Fibroblast of lung (primary cell): ENCODE results near the gene ZNF641. TPM values are rescaled to one million over a fixed set of nuclear protein-coding genes. Genes with fewer than 3 reads are reported as not detected.

Experiments
- DNase-seq, 2 donors: peaks; one replicate each; pipeline versions ENCODE4 v3.0.0 to v3.0.0-alpha.2; 2010; ENCODE audit warnings: low read depth in 2 of 2
- H2AFZ ChIP-seq: 2 replicates; pipeline ENCODE4 v1.5.1; 2012; ENCODE audit warnings: low read length, control low read depth, inconsistent platforms
- H3K27ac ChIP-seq: 2 replicates; pipeline ENCODE4 v1.5.1; 2011; ENCODE audit warnings: low read length, control low read depth; ENCODE audit not compliant: insufficient read depth
- H3K27me3 ChIP-seq: 2 replicates; pipeline ENCODE4 v1.5.1; 2011; ENCODE audit warnings: mild to moderate bottlenecking, low read length; ENCODE audit not compliant: control insufficient read depth, insufficient read depth
- H3K36me3 ChIP-seq: 2 replicates; pipeline ENCODE4 v1.5.1; 2011; ENCODE audit warnings: low read length; ENCODE audit not compliant: control insufficient read depth, insufficient read depth
- H3K4me1 ChIP-seq: 2 replicates; pipeline ENCODE4 v1.5.1; 2011; ENCODE audit warnings: low read length; ENCODE audit not compliant: control insufficient read depth, insufficient read depth; ENCODE audit errors: extremely low read depth
- H3K4me2 ChIP-seq: 2 replicates; pipeline ENCODE4 v1.5.1; 2011; ENCODE audit warnings: low read length, control low read depth; ENCODE audit not compliant: insufficient read depth; ENCODE audit errors: extremely low read depth
- H3K4me3 ChIP-seq, 4 experiments: fragments of 200-600 bp in 1 of 4; sonication (generic) in 1 of 4; replicated peaks in 1 of 4; 2 replicates each; pipeline ENCODE4 v1.5.1; 2011 to 2016; ENCODE audit warnings: low read length in 4 of 4, low read depth in 3 of 4, mild to moderate bottlenecking in 3 of 4, control low read depth in 2 of 4, inconsistent platforms in 1 of 4, mixed read lengths in 1 of 4; ENCODE audit not compliant: insufficient read depth in 1 of 4; ENCODE audit errors: control extremely low read depth in 1 of 4
- H3K79me2 ChIP-seq: 2 replicates; pipeline ENCODE4 v1.5.1; 2012; ENCODE audit warnings: mild to moderate bottlenecking, low read length, inconsistent platforms; ENCODE audit not compliant: control insufficient read depth, insufficient read depth
- H3K9ac ChIP-seq: 2 replicates; pipeline ENCODE4 v1.5.1; 2011; ENCODE audit warnings: mild to moderate bottlenecking, low read length, control low read depth; ENCODE audit not compliant: insufficient read depth
- H3K9me3 ChIP-seq: 2 replicates; pipeline ENCODE4 v1.5.1; 2012; ENCODE audit warnings: low read depth, low read length; ENCODE audit not compliant: control insufficient read depth, insufficient read depth
- H4K20me1 ChIP-seq: 2 replicates; pipeline ENCODE4 v1.5.1; 2011; ENCODE audit warnings: low read length; ENCODE audit not compliant: control insufficient read depth, insufficient read depth; ENCODE audit errors: extremely low read depth
- EZH2 ChIP-seq: IDR thresholded peaks from 2 replicates; pipeline ENCODE4 v1.5.1; 2012; ENCODE audit warnings: low read length, control low read depth, mild to moderate bottlenecking; ENCODE audit errors: missing control alignments
- polyA plus RNA-seq, 2 donors: library from polyadenylated mRNA; depleted of rRNA in 1 of 2; stranded (reverse) in 1 of 2; unstranded in 1 of 2; fragments of >200 nt; gene quantifications; 2 replicates each; pipeline ENCODE4 v1.2.1, GENCODE V29; 2011 to 2012; ENCODE audit warnings: missing spikeins in 1 of 2
- total RNA-seq: library from RNA; depleted of rRNA; stranded (reverse); fragments of >200 nt; gene quantifications from 2 replicates; pipeline ENCODE4 v1.2.1, GENCODE V29; 2014
- TF ChIP-seq, protein P1 (sequence below), 2 donors: IDR thresholded peaks in 1 of 2; conservative IDR thresholded peaks in 1 of 2; 1 replicate in 1 of 2; 2 replicates in 1 of 2; pipeline ENCODE4 v1.5.1; 2011 to 2012; ENCODE audit warnings: low read length in 2 of 2, control low read depth in 1 of 2, inconsistent platforms in 1 of 2, low read depth in 1 of 2, mild to moderate bottlenecking in 1 of 2

Gene ZNF641
- total and polyA plus RNA-seq, 2 donors (not counting 1 experiment from before 2014, with no cell fraction given): 4.2 to 8.1 TPM

DNA sequence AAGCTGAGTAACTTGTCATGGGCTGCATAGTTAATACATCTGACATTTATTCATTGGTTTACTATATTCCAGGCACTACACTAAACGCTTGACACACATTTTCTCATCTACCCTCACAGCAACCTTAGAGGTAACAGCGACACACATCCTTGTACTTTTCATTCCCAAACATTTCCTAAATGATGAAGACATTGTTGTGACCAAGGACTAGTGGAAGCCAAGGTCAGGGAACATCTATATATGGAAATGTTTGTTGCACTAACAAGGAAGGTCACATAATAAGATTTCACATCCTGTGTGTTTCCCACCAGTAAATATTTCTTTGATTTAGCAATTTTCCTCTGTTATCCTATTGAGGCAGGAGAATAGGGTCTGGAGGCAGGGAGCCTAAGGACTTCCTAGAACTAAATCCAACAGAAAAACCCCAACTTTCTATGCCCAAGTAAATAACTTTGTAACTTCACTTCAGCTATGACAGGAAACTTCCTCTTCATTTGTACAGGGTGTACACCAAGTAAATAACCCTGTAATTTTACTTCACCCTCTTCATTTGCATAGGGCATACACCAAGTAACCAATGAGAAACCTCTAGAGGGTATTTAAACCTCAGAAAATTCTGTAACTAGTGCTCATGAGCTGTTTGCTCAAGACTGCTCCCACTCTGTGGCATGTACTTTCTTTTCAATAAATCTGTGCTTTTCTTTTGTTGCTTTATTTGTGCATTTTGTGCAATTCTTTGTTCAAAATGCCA lies 48.4 kb downstream of the ZNF641 start:
- H2AFZ ChIP-seq: no peak overlapping the region
- no peak overlapping the region for H3K27ac ChIP-seq
- no peaks in the 10 kb centered on the region for H3K4me1 ChIP-seq

DNA sequence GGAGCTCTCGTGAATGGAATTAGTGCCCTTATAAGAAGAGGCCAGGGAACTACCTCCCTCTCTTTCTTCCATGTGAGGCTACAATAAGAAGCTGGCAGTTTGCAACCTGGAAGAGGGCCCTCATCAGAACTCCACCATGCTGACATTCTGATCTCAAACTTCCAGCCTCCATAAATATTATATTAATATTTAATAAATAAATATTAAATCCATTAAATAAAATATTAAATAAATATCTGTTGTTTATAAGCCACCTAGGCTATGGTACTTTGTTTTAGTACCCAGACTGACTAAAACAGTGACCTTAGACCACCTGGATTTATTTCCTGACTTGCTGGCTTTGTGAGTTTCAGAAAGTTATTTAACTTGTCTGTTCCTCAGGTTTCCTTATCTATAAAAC lies 49.9 kb downstream of the ZNF641 start:
- no peaks in the 10 kb centered on the region for H3K79me2 ChIP-seq
- no peak overlapping the region for H2AFZ ChIP-seq
- H4K20me1 ChIP-seq: no peaks in the 10 kb centered on the region
- H3K9ac ChIP-seq: no peak overlapping the region
- no peak overlapping the region for H3K4me3 ChIP-seq
- H3K36me3 ChIP-seq: no peaks in the 10 kb centered on the region
- no peak overlapping the region for H3K4me2 ChIP-seq
- H3K9me3 ChIP-seq: no peaks in the 10 kb centered on the region
- peaks cover 5% of the 10 kb centered on the region for H3K27me3 ChIP-seq
- no peak overlapping the region for H3K27ac ChIP-seq
- no peaks in the 10 kb centered on the region for H3K4me1 ChIP-seq
- no peak for DNase-seq
- TF ChIP-seq EZH2: no peak
- TF ChIP-seq, protein P1, sequence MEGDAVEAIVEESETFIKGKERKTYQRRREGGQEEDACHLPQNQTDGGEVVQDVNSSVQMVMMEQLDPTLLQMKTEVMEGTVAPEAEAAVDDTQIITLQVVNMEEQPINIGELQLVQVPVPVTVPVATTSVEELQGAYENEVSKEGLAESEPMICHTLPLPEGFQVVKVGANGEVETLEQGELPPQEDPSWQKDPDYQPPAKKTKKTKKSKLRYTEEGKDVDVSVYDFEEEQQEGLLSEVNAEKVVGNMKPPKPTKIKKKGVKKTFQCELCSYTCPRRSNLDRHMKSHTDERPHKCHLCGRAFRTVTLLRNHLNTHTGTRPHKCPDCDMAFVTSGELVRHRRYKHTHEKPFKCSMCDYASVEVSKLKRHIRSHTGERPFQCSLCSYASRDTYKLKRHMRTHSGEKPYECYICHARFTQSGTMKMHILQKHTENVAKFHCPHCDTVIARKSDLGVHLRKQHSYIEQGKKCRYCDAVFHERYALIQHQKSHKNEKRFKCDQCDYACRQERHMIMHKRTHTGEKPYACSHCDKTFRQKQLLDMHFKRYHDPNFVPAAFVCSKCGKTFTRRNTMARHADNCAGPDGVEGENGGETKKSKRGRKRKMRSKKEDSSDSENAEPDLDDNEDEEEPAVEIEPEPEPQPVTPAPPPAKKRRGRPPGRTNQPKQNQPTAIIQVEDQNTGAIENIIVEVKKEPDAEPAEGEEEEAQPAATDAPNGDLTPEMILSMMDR (conservative IDR thresholded peaks at IDR 0.05 in 1 of 2, IDR thresholded peaks at IDR 0.05 in 1 of 2; ENCODE audit: low read depth in 1 of 2, low read length in 2 of 2): no peak

More for the DNA sequence above, 48.4 kb downstream of the ZNF641 start:
- no peaks in the 10 kb centered on the region for H3K79me2 ChIP-seq
- DNase-seq: no peak
- no peak overlapping the region for H3K4me3 ChIP-seq
- H3K36me3 ChIP-seq: no peaks in the 10 kb centered on the region
- H3K27me3 ChIP-seq: no peaks in the 10 kb centered on the region
- H3K9ac ChIP-seq: no peak overlapping the region
- H3K9me3 ChIP-seq: no peaks in the 10 kb centered on the region
- no peak overlapping the region for H3K4me2 ChIP-seq
- no peaks in the 10 kb centered on the region for H4K20me1 ChIP-seq
- TF ChIP-seq, protein P1 (conservative IDR thresholded peaks at IDR 0.05 in 1 of 2, IDR thresholded peaks at IDR 0.05 in 1 of 2; ENCODE audit: low read depth in 1 of 2, low read length in 2 of 2): no peak
- no peak for TF ChIP-seq EZH2

DNA sequence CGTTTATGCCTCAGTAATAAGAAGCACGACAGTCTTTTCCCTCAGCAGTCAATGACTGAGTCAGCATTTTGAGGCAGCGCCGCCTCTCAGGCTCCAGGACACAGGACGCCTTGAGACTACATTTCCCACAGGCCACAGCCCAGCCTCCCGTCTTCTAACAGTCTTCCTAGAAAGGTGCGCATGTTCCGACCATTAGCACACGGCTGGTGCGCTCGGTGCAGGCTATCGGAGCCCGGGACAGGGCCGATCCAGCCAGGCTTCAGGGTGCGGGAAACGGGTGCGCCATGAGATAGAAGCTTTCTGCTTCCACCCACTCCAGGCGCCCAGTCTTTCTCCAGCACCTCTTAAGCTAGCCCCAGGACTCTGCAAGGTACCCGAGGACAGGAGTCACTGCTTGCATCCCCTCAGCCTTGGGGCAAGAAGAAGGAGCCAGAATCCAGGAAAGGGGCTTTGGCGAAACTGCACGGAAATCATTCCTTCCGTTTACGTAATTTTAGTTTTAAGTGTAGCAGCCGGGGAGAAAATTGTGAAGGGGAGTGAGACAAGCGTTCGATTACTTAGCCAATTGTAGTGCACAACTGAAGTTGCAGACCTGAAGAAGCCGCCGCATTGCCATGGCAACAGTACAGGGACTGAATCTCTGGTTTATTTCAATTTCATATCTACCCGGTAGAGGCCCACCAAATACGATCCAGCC lies 54.0 kb downstream of the ZNF641 start:
- no peaks in the 10 kb centered on the region for H3K9me3 ChIP-seq
- TF ChIP-seq, protein P1 (conservative IDR thresholded peaks at IDR 0.05 in 1 of 2, IDR thresholded peaks at IDR 0.05 in 1 of 2; ENCODE audit: low read depth in 1 of 2, low read length in 2 of 2): no peak
- TF ChIP-seq EZH2: no peak
- no peaks in the 10 kb centered on the region for H3K4me1 ChIP-seq
- H3K36me3 ChIP-seq: no peaks in the 10 kb centered on the region
- no peaks in the 10 kb centered on the region for H4K20me1 ChIP-seq
- H3K4me3 ChIP-seq: peak overlapping the region; percentile 11 to 74 (median 46)
- peak; percentile 69 to 81 for DNase-seq
- H3K9ac ChIP-seq: no peak overlapping the region
- peak overlapping the region; percentile 88 for H3K4me2 ChIP-seq
- peak overlapping the region; percentile 70 for H2AFZ ChIP-seq
- no peak overlapping the region for H3K27ac ChIP-seq
- H3K79me2 ChIP-seq: no peaks in the 10 kb centered on the region
- peaks cover 5% of the 10 kb centered on the region for H3K27me3 ChIP-seq
